MM.1S (cell line): ENCODE data around the gene ST3GAL4.

Experiments
- DNase-seq: peaks from one replicate; pipeline ENCODE4 v3.0.0-alpha.2; 2015
- H2AFZ ChIP-seq: fragments of 300-600 bp; sonication (generic); 2 replicates; pipeline ENCODE4 v1.6.0; 2016; ENCODE audit warnings: antibody characterized with exemption, low read length
- H3F3A ChIP-seq: fragments of 300-600 bp; sonication (generic); 2 replicates; pipeline ENCODE4 v1.6.1; 2016; ENCODE audit warnings: mild to moderate bottlenecking, antibody characterized with exemption, low read length, moderate library complexity, mixed read lengths; ENCODE audit not compliant: insufficient read depth
- H3K27ac ChIP-seq: fragments of 300-600 bp; sonication (generic); 2 replicates; pipeline ENCODE4 v1.5.1; 2016; ENCODE audit warnings: mild to moderate bottlenecking, low read length
- H3K27me3 ChIP-seq: fragments of 300-600 bp; sonication (generic); replicated peaks from 2 replicates; pipeline ENCODE4 v1.6.0; 2016; ENCODE audit warnings: low read length; ENCODE audit not compliant: insufficient read depth
- H3K36me3 ChIP-seq: fragments of 300-600 bp; sonication (generic); replicated peaks from 2 replicates; pipeline ENCODE4 v1.6.1; 2016; ENCODE audit warnings: mild to moderate bottlenecking, low read length, mixed read lengths; ENCODE audit not compliant: insufficient read depth
- H3K4me1 ChIP-seq: fragments of 300-600 bp; sonication (generic); 2 replicates; pipeline ENCODE4 v1.6.1; 2016; ENCODE audit warnings: low read length, mixed read lengths
- H3K4me2 ChIP-seq: fragments of 300-600 bp; sonication (generic); 2 replicates; pipeline ENCODE4 v1.6.0; 2016; ENCODE audit warnings: low read depth, low read length
- H3K4me3 ChIP-seq: fragments of 300-600 bp; sonication (generic); 2 replicates; pipeline ENCODE4 v1.5.1; 2016; ENCODE audit warnings: low read length, mixed read lengths
- H3K79me2 ChIP-seq: fragments of 300-600 bp; sonication (generic); 2 replicates; pipeline ENCODE4 v1.6.1; 2016; ENCODE audit warnings: mixed run types, low read length, mixed read lengths
- H3K9ac ChIP-seq: fragments of 300-600 bp; sonication (generic); 2 replicates; pipeline ENCODE4 v1.6.1; 2016; ENCODE audit warnings: low read length, mixed read lengths
- H3K9me2 ChIP-seq: fragments of 300-600 bp; sonication (generic); replicated peaks from 2 replicates; pipeline ENCODE4 v1.6.1; 2016; ENCODE audit warnings: mild to moderate bottlenecking, low read length, mixed read lengths; ENCODE audit not compliant: insufficient read depth
- H3K9me3 ChIP-seq: fragments of 300-600 bp; sonication (generic); replicated peaks from 2 replicates; pipeline ENCODE4 v1.6.1; 2016; ENCODE audit warnings: mild to moderate bottlenecking, low read length, mixed read lengths; ENCODE audit not compliant: insufficient read depth
- H4K20me1 ChIP-seq: fragments of 300-600 bp; sonication (generic); 2 replicates; pipeline ENCODE4 v1.6.1; 2016; ENCODE audit warnings: mild to moderate bottlenecking, low read length, moderate library complexity, mixed read lengths; ENCODE audit not compliant: insufficient read depth
- EZH2 ChIP-seq: fragments of 300-600 bp; sonication (generic); optimal IDR thresholded peaks from 2 replicates; pipeline ENCODE3; 2017; ENCODE audit warnings: low read depth, mild to moderate bottlenecking, antibody characterized with exemption, low read length, mixed read lengths
- EZH2phosphoT487 ChIP-seq: fragments of 300-600 bp; sonication (generic); IDR thresholded peaks from 2 replicates; pipeline ENCODE4 v1.6.1; 2018; ENCODE audit warnings: antibody characterized with exemption, low read length
- TF ChIP-seq, protein P1 (sequence below): fragments of 300-600 bp; sonication (generic); IDR thresholded peaks from 2 replicates; pipeline ENCODE4 v1.5.1; 2016; ENCODE audit warnings: antibody characterized with exemption, low read length, mixed read lengths

The ST3GAL4 gene

GRCh38 chr11:126329644-126330211 lies 25.8 kb upstream of the ST3GAL4 start:
- Histone ChIP-seq H3K4me1 (no peaks in the 10 kb centered on the region), H3K27ac (no peak overlapping the region)

DNA sequence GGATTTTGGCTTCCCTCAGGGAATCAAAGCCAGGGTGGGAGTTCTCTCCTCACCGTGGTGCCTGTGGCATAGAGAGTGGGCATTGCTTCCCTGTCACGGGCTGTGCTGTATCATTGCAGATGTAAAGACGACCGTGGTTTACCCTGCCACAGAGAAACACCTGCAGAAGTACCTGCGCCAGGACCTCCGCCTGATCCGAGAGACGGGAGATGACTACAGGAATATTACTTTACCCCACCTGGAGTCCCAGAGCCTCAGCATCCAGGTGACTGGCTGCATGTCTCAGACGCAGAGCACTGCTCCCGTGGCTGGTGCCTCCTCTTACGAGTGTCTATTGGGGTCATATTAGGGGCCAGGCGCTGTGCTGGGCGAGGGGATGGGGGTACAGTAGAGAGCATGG lies 24.2 kb upstream of the ST3GAL4 start:
- H4K20me1 ChIP-seq: no peaks in the 10 kb centered on the region
- H3F3A ChIP-seq: no peaks in the 10 kb centered on the region
- no peaks in the 10 kb centered on the region for H3K9me3 ChIP-seq
- no peak overlapping the region for H3K9ac ChIP-seq
- peaks cover 74% of the 10 kb centered on the region for H3K79me2 ChIP-seq
- no peak for DNase-seq
- no peaks in the 10 kb centered on the region for H3K27me3 ChIP-seq
- no peak overlapping the region for H3K27ac ChIP-seq
- no peak overlapping the region for H2AFZ ChIP-seq
- H3K4me2 ChIP-seq: no peak overlapping the region
- no peak overlapping the region for H3K4me3 ChIP-seq
- no peaks in the 10 kb centered on the region for H3K4me1 ChIP-seq
- H3K9me2 ChIP-seq: no peaks in the 10 kb centered on the region
- no peak for TF ChIP-seq EZH2
- no peak for TF ChIP-seq EZH2phosphoT487
- TF ChIP-seq, protein P1, sequence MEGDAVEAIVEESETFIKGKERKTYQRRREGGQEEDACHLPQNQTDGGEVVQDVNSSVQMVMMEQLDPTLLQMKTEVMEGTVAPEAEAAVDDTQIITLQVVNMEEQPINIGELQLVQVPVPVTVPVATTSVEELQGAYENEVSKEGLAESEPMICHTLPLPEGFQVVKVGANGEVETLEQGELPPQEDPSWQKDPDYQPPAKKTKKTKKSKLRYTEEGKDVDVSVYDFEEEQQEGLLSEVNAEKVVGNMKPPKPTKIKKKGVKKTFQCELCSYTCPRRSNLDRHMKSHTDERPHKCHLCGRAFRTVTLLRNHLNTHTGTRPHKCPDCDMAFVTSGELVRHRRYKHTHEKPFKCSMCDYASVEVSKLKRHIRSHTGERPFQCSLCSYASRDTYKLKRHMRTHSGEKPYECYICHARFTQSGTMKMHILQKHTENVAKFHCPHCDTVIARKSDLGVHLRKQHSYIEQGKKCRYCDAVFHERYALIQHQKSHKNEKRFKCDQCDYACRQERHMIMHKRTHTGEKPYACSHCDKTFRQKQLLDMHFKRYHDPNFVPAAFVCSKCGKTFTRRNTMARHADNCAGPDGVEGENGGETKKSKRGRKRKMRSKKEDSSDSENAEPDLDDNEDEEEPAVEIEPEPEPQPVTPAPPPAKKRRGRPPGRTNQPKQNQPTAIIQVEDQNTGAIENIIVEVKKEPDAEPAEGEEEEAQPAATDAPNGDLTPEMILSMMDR: no peak
- 0 out of 2 replicates have a peak, but pooled peaks cover 2% of the 10 kb centered on the region for H3K36me3 ChIP-seq

More at GRCh38 chr11:126329644-126330211, 25.8 kb upstream of the ST3GAL4 start:
- Histone ChIP-seq H2AFZ (no peak overlapping the region), H3K79me2 (peaks cover 81% of the 10 kb centered on the region), H3K36me3 (0 out of 2 replicates have a peak, but pooled peaks cover 2% of the 10 kb centered on the region), H3K9ac (no peak overlapping the region), H3K4me3 (no peak overlapping the region), H3F3A (no peaks in the 10 kb centered on the region), H3K9me2 (no peaks in the 10 kb centered on the region), H4K20me1 (no peaks in the 10 kb centered on the region), H3K4me2 (no peak overlapping the region), H3K27me3 (no peaks in the 10 kb centered on the region), H3K9me3 (no peaks in the 10 kb centered on the region)
- TF ChIP-seq EZH2phosphoT487: no peak
- DNase-seq: no peak

GRCh38 chr11:126332221-126332711 lies 23.2 kb upstream of the ST3GAL4 start:
- no peaks in the 10 kb centered on the region for H3K9me2 ChIP-seq
- H3K27ac ChIP-seq: no peak overlapping the region
- peaks cover 73% of the 10 kb centered on the region for H3K79me2 ChIP-seq
- H3K36me3 ChIP-seq: 0 out of 2 replicates have a peak, but pooled peaks cover 2% of the 10 kb centered on the region
- no peak overlapping the region for H3K4me3 ChIP-seq
- no peak overlapping the region for H3K9ac ChIP-seq
- H3K4me1 ChIP-seq: no peaks in the 10 kb centered on the region
- no peak overlapping the region for H2AFZ ChIP-seq
- H3K27me3 ChIP-seq: no peaks in the 10 kb centered on the region
- no peaks in the 10 kb centered on the region for H3F3A ChIP-seq
- no peaks in the 10 kb centered on the region for H3K9me3 ChIP-seq
- DNase-seq: no peak
- H3K4me2 ChIP-seq: no peak overlapping the region
- no peak for TF ChIP-seq EZH2
- TF ChIP-seq, protein P1: no peak
- TF ChIP-seq EZH2phosphoT487: no peak
- H4K20me1 ChIP-seq: no peaks in the 10 kb centered on the region

GRCh38 chr11:126333142-126333541 lies 22.3 kb upstream of the ST3GAL4 start:
- Histone ChIP-seq H2AFZ (no peak overlapping the region), H3K9ac (no peak overlapping the region), H3K9me2 (no peaks in the 10 kb centered on the region), H3K4me1 (no peaks in the 10 kb centered on the region), H3K4me2 (no peak overlapping the region), H4K20me1 (no peaks in the 10 kb centered on the region), H3K9me3 (no peaks in the 10 kb centered on the region), H3K4me3 (no peak overlapping the region), H3K27me3 (no peaks in the 10 kb centered on the region), H3K36me3 (0 out of 2 replicates have a peak, but pooled peaks cover 2% of the 10 kb centered on the region), H3F3A (no peaks in the 10 kb centered on the region), H3K79me2 (peaks cover 64% of the 10 kb centered on the region), H3K27ac (no peak overlapping the region)
- TF ChIP-seq EZH2 (no peak), EZH2phosphoT487 (no peak)
- TF ChIP-seq, protein P1: no peak
- DNase-seq: no peak
